ENCODE results near the gene ARL3. TPM values are rescaled to one million over a fixed set of nuclear protein-coding genes. Genes with fewer than 3 reads are reported as not detected.

The ARL3 gene
- polyA plus RNA-seq, 6 donors from 2014 or later, result 0.52 to 1.9 (median 1.6) TPM

- Mint-ChIP-seq H3K27me3 (no peaks in the 10 kb centered on the region), H3K4me1 (peaks cover 31 to 44% (median 39%) of the 10 kb centered on the region in 3 donors), H3K9me3 (no peaks in the 10 kb centered on the region), H3K4me3 (no peak overlapping the region), H3K27ac (no peak overlapping the region), H3K36me3 (peaks cover 0 to 28% of the 10 kb centered on the region in 2 donors)
- ATAC-seq (ENCODE audit: low read depth in 2 of 2), result no peak
- DNase-seq, result no peak
Measured at GRCh38 chr10:102656791-102657371, 57.3 kb downstream of the ARL3 start.

- Mint-ChIP-seq H3K27ac (no peak overlapping the region), H3K36me3 (peaks cover 0 to 28% of the 10 kb centered on the region in 2 donors), H3K27me3 (no peaks in the 10 kb centered on the region), H3K4me3 (no peak overlapping the region), H3K4me1 (peaks cover 32 to 42% (median 42%) of the 10 kb centered on the region in 3 donors), H3K9me3 (no peaks in the 10 kb centered on the region)
- ATAC-seq (ENCODE audit: low read depth in 2 of 2) (no peak), DNase-seq (no peak)
Measured at GRCh38 chr10:102656026-102656425, 58.2 kb downstream of the ARL3 start.

DNA sequence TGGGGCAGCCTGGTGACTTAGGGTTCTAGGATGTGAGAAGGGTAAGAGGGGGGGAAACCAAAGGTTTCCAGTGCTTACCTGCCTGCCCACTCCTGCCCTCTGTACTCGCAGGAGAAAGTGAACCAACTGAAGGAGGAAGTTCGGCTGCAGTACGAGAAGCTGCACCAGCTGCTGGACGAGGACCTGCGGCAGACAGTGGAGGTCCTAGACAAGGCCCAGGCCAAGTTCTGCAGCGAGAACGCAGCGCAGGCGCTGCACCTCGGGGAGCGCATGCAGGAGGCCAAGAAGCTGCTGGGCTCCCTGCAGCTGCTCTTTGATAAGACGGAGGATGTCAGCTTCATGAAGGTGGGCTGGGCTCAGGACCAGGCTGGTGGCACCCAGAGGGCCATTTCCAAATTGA is 59.2 kb downstream of the ARL3 start:
- no peaks in the 10 kb centered on the region for H3K9me3 Mint-ChIP-seq
- no peaks in the 10 kb centered on the region for H3K27me3 Mint-ChIP-seq
- no peak for DNase-seq
- H3K27ac Mint-ChIP-seq, result no peak overlapping the region
- peaks cover 0 to 28% of the 10 kb centered on the region in 2 donors for H3K36me3 Mint-ChIP-seq
- peaks cover 41 to 45% (median 45%) of the 10 kb centered on the region in 3 donors for H3K4me1 Mint-ChIP-seq
- H3K4me3 Mint-ChIP-seq, result no peak overlapping the region
- ATAC-seq (ENCODE audit: low read depth in 2 of 2), result no peak

GRCh38 chr10:102654566-102654965 is 59.6 kb downstream of the ARL3 start:
- Mint-ChIP-seq H3K27ac (no peak overlapping the region), H3K36me3 (peaks cover 0 to 28% of the 10 kb centered on the region in 2 donors), H3K4me1 (peaks cover 45 to 49% (median 47%) of the 10 kb centered on the region in 3 donors), H3K9me3 (no peaks in the 10 kb centered on the region), H3K27me3 (no peaks in the 10 kb centered on the region), H3K4me3 (no peak overlapping the region)
- ATAC-seq (ENCODE audit: low read depth in 2 of 2) (no peak), DNase-seq (no peak)

GRCh38 chr10:102653060-102653459 is 61.1 kb downstream of the ARL3 start:
- peaks cover 58 to 64% (median 59%) of the 10 kb centered on the region in 3 donors for H3K4me1 Mint-ChIP-seq
- peak overlapping the region in 6 of 8 donors; percentile 48 to 92 (median 82) for H3K4me3 Mint-ChIP-seq
- H3K27me3 Mint-ChIP-seq, result no peaks in the 10 kb centered on the region
- peaks cover 0 to 22% of the 10 kb centered on the region in 2 donors for H3K36me3 Mint-ChIP-seq
- DNase-seq, result no peak
- H3K9me3 Mint-ChIP-seq, result no peaks in the 10 kb centered on the region
- peak overlapping the region in 4 of 6 donors; percentile 88 to 97 (median 95) for H3K27ac Mint-ChIP-seq
- ATAC-seq (ENCODE audit: low read depth in 2 of 2), result no peak

GRCh38 chr10:102652170-102652916 is 61.9 kb downstream of the ARL3 start:
- Mint-ChIP-seq H3K27me3 (no peaks in the 10 kb centered on the region), H3K9me3 (no peaks in the 10 kb centered on the region), H3K27ac (peak overlapping the region; percentile 88 to 97 (median 95)), H3K36me3 (peaks cover 0 to 15% of the 10 kb centered on the region in 2 donors), H3K4me3 (peak overlapping the region; percentile 48 to 92 (median 82)), H3K4me1 (peaks cover 65 to 72% (median 65%) of the 10 kb centered on the region in 3 donors)
- DNase-seq, result peak; percentile 57
- ATAC-seq (ENCODE audit: low read depth in 2 of 2), result peak; percentile 75 to 77

DNA sequence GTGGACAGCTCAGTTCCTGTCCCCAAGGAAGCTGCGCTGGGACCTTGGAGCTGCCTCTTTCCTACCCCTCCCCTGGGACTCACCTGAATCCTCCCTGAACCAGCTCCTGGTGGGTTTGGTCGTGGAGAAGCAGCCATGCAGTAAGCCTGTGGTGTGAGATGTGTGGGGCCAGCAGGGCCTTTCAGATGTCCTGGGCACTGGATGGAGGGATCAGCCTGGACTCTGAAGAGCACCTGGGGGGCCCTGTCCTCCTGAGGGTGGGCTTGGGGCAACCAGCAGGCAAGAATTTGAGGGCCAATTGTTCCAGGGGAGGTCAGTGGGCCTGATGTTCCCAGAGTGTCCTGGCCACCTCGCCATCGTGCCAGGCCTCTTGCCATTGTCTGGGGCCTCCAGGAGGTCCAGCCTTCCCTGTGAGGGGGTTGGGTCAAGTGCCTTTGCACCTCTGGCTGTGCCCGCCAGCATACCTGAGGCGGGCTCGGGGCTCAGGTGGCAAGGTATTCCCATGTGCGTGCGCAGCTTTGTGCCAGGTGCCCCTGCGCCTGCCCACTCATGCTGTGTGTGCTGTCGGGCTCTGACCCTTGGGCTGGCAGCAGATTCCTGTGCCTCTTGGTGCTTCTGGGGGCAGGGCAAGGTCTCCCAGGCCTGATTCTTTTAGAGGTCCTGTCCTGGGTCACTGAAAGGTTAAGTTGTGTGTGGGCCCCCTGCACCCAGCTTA is 62.6 kb downstream of the ARL3 start:
- Mint-ChIP-seq H3K4me3 (peak overlapping the region; percentile 56 to 92 (median 80)), H3K27ac (peak overlapping the region; percentile 60 to 97 (median 95)), H3K36me3 (peaks cover 0 to 15% of the 10 kb centered on the region in 2 donors), H3K4me1 (peaks cover 72 to 79% (median 72%) of the 10 kb centered on the region in 3 donors), H3K9me3 (no peaks in the 10 kb centered on the region), H3K27me3 (no peaks in the 10 kb centered on the region)
- ATAC-seq (ENCODE audit: low read depth in 2 of 2) (no peak), DNase-seq (no peak)

DNA sequence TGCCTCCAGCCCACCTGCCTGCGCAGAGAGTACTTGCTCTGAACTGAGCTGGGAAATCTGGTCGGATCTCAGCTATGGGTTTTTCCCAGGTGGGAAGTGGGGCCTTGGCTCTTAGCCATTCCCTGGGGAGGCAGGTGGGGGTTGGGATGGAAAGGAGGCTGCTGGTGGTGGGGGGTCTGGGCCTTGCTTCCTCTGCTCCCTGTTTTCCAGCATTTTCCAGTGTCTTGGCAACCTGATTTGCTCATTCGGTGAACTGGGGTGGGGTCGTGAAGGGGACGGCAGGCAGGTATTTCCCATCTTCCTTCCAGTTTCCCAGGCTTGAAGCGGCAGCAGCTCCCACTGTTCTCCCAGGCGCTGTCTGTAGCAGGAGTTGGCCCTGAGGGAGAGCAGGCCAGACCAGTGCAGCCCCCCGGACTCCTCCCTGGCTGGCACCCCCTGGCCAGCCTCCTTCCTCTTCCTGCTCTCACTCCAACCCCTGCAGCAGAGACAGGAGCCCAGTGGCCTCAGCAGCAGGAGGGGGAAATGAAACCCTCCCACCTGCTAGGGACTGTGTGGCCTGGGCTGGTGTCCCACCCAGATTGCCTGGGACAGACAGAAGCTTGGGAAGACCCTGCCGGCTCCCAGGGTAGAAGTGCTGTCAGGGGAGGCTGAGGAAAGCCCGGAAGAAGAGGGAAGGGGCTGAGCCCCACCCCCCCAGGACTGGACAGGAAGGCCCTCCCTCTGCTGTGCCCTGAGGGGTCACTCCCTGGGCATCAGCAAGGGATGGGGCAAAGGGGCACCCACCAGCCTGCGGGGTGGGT is 63.3 kb downstream of the ARL3 start:
- H3K27me3 Mint-ChIP-seq, result no peaks in the 10 kb centered on the region
- peak overlapping the region in 5 of 6 donors; percentile 58 to 97 (median 95) for H3K27ac Mint-ChIP-seq
- peaks cover 0 to 15% of the 10 kb centered on the region in 2 donors for H3K36me3 Mint-ChIP-seq
- H3K4me1 Mint-ChIP-seq, result peaks cover 79 to 86% (median 80%) of the 10 kb centered on the region in 3 donors
- no peaks in the 10 kb centered on the region for H3K9me3 Mint-ChIP-seq
- DNase-seq (no peak), ATAC-seq (ENCODE audit: low read depth in 2 of 2) (no peak)
- H3K4me3 Mint-ChIP-seq, result peak overlapping the region in 7 of 8 donors; percentile 56 to 87 (median 66)

GRCh38 chr10:102649797-102650654 is 64.2 kb downstream of the ARL3 start:
- Mint-ChIP-seq H3K27me3 (no peaks in the 10 kb centered on the region), H3K4me3 (peak overlapping the region in 7 of 8 donors; percentile 20 to 93 (median 69)), H3K27ac (peak overlapping the region in 4 of 6 donors; percentile 51 to 97 (median 88)), H3K9me3 (no peaks in the 10 kb centered on the region), H3K36me3 (peaks cover 0 to 15% of the 10 kb centered on the region in 2 donors), H3K4me1 (peaks cover 82 to 94% (median 87%) of the 10 kb centered on the region in 3 donors)
- DNase-seq (no peak), ATAC-seq (ENCODE audit: low read depth in 2 of 2) (no peak)

GRCh38 chr10:102648889-102649796 is 65.1 kb downstream of the ARL3 start:
- Mint-ChIP-seq H3K9me3 (no peaks in the 10 kb centered on the region), H3K36me3 (peaks cover 0 to 9% of the 10 kb centered on the region in 2 donors), H3K4me1 (peaks cover 78 to 87% (median 83%) of the 10 kb centered on the region in 3 donors), H3K27ac (peak overlapping the region; percentile 21 to 97 (median 86)), H3K4me3 (peak overlapping the region; percentile 60 to 100 (median 90)), H3K27me3 (no peaks in the 10 kb centered on the region)
- ATAC-seq (ENCODE audit: low read depth in 2 of 2) (no peak), DNase-seq (no peak)

DNA sequence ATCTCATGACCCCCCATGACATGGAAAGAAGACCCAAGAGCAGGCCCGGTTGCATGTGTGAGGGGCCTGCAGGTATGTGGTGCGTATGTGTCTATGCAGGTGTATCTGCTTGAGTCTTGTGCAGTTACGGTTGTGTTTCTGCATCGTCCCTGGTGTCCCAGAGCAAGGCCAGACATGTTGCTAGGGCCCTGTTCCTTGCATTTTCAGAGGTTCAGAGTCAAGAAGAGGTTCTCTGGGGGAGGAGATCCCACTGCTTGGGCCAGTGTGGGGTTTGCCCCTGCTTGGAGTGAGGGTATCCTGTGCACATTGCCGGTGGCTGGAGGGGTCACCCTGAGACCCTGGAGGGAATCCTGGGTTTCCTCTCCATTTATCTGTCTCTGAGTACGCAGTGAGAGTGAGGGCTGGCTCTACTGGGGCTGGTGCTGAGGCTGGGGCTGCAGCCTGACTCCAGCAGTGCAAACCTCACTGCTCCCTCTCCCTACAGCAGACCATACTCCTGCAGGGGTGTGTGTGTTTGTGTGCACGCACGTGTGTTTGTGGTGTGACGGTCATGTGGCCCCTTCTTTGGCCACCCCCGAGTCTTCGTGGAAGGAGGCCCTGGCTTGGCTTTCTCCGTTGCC is 65.8 kb downstream of the ARL3 start:
- Mint-ChIP-seq H3K36me3 (peaks cover 0 to 6% of the 10 kb centered on the region in 2 donors), H3K27ac (peak overlapping the region in 4 of 6 donors; percentile 62 to 98 (median 94)), H3K9me3 (no peaks in the 10 kb centered on the region), H3K4me1 (peaks cover 74 to 81% (median 79%) of the 10 kb centered on the region in 3 donors), H3K27me3 (no peaks in the 10 kb centered on the region), H3K4me3 (peak overlapping the region; percentile 77 to 100 (median 94))
- DNase-seq (no peak), ATAC-seq (ENCODE audit: low read depth in 2 of 2) (no peak)
